Mucosa of gallbladder (tissue), 1 donor: ENCODE data around the gene PRR13. TPM values are rescaled to one million over a fixed set of nuclear protein-coding genes. Genes with fewer than 3 reads are reported as not detected.
"Not testable (repeated sequence)": the region's sequence is repeated elsewhere in the genome, so short reads cannot be mapped to it uniquely, and the experiment has no call there.

Experiments used
- DNase-seq: peaks from one replicate; pipeline ENCODE4 v3.0.0-alpha.2; 2020; ENCODE audit warnings: low spot score
- total RNA-seq: library from RNA; stranded (reverse); gene quantifications from one replicate; pipeline ENCODE4 v1.2.1, GENCODE V29; 2021
- donor health status: DM: no; HTN: no; CAD: no.

The PRR13 gene
- total RNA-seq, 1 donor from 2014 or later: 326 TPM

DNA sequence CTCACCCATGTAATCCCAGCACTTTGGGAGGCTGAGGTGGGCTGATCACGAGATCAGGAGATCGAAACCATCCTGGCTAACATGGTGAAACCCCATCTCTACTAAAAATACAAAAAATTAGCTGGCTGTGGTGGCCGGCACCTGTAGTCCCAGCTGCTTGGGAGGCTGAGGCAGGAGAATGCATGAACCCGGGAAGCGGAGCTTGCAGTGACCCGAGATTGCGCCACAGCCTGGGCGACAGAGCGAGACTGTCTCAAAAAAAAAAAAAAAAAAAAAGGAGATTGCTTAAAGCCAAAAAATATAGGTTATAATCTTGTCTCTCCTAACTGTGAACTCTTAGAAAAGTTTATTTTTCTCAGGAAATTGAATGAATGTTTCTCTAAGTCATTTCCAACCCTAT lies 6.2 kb upstream of the PRR13 start:
- DNase-seq: not testable (repeated sequence)

DNA sequence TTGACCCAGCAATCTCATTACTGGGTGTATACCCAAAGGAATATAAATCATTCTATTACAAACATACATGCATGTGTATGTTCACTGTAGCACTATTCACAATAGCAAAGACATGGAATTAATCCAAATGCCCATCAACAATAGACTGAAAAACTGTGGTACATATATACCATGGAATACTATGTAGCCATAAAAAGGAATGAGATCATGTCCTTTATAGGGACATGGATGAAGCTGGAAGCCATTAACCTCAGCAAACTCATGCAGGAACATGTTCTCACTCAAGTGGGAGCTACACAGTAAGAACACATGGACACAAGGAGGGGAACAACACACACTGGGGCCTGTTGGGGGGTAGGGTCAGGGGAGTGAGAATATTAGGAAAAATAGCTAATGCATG lies 2.0 kb upstream of the PRR13 start:
- DNase-seq: not testable (repeated sequence)

DNA sequence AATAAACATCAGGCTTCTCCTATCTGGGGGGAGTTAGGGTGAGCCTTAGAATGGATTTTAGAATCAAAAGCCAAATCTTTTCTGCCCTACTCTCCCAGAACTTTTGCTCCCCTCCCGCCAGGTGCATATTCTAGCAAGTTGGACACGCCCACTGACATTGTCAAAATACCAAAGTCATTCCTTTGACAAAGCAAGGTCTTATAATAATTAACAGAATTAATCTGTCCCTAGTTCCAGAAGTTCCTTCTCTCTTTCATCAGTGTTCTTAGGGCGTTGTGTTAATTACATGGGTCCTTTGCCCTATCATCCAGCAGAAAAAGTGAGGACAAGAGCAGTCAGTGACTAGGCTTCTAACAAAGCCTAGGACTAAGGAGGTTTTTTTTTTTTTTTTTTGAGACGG lies 2.4 kb downstream of the PRR13 start:
- DNase-seq: peak; percentile 40

DNA sequence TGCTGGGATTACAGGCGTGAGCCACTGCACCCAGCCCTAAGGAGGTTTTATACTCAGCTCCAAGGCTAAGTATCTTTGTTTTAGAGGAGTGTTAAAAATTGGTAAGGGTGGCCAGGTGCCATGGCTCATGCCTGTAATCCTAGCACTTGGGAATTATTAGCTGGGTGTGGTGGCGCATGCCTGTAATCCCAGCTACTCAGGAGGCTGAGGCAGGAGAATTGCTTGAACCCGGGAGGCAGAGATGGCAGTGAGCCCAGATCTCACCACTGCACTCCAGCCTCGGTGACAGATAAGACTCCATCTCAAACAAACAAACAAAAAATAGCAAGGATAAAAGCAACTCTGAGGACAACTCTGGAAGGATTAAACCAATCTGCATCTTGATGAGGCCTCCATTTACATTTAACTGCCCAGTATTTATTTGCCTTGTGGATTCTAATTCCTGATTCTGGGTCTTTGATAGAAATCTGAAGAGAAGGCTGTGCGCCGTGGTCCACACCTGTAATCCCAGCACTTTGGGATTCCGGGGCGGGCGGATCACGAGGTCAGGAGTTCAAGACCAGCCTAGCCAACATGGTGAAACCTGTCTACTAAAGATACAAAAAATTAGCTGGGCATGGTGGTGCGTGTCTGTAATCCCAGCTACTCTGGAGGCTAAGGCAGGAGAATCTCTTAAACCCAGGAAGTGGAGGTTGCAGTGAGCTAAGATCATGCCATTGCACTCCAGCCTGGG lies 3.2 kb downstream of the PRR13 start:
- not testable (repeated sequence) for DNase-seq

DNA sequence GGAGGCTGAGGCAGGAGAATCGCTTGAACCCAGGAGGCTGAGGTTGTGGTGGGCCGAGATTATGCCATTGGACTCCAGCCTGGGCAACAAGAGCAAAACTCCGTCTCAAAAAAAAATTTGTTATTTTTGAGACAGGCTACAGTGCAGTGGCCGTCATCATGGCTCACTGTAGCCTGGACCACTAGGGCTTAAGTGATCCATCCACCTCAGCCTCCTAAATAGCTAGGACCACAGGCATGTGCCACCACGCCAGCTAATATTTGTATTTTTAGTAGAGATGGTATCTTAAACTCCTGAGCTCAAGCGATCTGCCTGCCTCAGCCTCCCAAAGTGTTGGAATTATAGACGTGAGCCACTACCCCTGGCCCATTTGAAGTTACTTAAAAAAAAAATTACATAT lies 9.4 kb downstream of the PRR13 start:
- no peak for DNase-seq

DNA sequence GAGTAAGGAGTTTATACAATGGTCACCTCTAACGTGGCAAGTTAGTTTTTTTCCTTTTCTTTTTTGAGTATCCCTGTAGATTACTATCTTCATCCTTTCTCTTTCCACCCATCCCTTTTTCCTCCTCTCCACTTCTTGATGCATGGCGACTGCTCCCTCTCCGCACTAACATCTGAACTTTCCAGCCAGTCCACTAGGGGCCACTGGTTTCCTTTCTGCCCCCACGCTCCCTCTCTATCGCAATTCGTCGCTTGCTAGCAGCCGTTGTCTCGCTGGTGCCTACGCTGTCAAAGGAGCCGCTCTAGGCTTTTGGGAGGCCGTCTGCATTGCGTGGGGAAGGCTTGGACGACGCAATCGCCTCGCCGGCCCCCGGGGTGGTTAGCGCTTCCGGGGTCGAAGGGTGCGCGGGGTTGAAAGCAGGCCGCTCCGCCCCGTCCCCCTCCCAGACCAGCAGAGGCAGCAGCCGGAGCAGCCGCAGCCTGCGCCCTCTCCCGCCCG lies 10.2 kb downstream of the PRR13 start, which contains the start of gene PCBP2:
PCBP2 (plus strand) TSS at position 442 of the 498 bp plus-strand sequence. CDS start 2,699 bp downstream, outside the sequence.
- DNase-seq: peak; percentile 98

GRCh38 chr12:53452159-53453077 lies 10.9 kb downstream of the PRR13 start:
- peak; percentile 85 for DNase-seq

- DNase-seq: no peak
Measured at GRCh38 chr12:53453953-53454640, 12.6 kb downstream of the PRR13 start.

DNA sequence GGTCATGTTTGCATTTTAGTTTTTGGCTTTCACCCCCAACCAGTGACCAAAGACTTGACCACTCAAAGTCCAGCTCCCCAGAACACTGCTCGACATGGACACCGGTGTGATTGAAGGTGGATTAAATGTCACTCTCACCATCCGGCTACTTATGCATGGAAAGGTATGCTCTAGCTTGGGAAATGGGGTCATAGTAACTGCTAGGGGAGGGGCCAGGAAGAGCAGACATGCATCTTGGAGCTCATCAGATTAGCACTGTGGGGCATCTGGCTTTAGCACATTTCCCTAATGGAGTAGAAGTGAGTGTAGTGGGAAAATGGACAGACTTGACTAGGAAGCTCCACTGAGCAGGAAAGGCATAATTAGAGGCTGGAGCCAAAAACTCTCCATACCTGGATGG lies 13.2 kb downstream of the PRR13 start:
- no peak for DNase-seq

GRCh38 chr12:53456654-53457366 lies 15.3 kb downstream of the PRR13 start:
- DNase-seq: no peak

DNA sequence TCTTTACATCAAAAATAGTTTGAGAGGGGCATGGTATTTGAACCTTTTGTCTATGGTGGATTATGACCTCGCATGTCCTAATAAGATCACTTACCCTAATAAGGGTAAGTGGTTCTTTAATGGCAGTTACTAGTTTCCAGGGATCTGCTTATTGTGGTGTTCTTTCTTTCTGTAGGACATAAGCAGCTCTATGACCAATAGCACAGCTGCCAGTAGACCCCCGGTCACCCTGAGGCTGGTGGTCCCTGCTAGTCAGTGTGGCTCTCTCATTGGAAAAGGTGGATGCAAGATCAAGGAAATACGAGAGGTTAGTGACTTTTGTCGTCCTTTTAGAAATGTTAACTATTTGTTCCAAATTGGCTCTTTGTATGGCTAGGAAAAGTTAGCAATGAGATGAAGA lies 17.6 kb downstream of the PRR13 start:
- no peak for DNase-seq

GRCh38 chr12:53461059-53461458 lies 19.5 kb downstream of the PRR13 start:
- no peak for DNase-seq

- DNase-seq: no peak
Measured at GRCh38 chr12:53461591-53461990, 20.1 kb downstream of the PRR13 start.

DNA sequence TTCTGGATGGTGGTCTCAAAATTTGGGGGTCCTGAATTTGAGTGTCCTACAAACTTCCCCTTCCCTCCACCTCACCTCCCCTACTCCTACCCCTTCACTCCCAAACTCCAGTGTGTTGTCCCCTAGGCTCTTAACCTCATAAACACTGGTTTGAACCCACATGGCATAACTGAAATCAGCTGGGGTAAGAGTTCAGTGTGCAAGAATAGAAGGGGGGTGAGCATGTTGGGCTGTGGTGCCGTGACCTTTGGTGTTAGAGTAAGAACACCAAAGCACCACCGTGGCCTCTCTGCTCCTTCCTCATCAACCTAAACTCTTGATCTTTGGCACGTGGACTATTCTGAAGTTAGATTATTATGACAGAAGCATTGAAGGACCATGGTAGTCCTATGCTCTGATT lies 21.4 kb downstream of the PRR13 start:
- DNase-seq: no peak

- no peak for DNase-seq
Measured at GRCh38 chr12:53463802-53464560, 22.4 kb downstream of the PRR13 start.

DNA sequence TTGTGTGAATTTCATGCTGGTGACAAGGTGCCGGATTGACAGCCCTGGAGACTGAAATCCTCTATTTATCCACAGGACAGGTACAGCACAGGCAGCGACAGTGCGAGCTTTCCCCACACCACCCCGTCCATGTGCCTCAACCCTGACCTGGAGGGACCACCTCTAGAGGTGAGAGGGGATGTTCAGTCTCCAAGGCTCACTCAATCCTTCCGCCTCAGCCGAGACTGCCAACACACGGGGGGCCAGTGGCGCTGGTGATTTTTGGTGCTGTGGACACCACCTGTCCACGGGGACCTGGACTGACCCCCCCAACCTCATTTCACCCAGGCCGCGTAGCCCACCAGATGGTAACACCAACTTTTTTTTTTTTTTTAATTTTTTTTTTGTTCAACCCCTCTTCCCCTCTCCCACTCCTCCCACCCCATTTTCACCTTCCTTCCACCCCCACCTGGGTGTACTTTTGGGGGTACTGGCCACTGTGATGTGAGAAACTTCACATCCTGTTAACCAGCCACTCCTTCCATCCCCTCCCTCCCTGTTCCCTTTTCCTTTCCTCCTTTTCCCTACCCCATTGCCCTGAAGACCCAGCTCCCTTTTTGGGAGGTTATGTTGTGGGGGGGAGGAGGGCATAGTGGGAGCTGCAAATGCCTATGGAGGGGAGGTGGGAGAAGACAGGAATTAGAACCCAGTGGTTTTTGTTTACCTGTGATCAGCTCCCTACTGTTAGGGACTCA lies 23.3 kb downstream of the PRR13 start:
- DNase-seq: no peak

DNA sequence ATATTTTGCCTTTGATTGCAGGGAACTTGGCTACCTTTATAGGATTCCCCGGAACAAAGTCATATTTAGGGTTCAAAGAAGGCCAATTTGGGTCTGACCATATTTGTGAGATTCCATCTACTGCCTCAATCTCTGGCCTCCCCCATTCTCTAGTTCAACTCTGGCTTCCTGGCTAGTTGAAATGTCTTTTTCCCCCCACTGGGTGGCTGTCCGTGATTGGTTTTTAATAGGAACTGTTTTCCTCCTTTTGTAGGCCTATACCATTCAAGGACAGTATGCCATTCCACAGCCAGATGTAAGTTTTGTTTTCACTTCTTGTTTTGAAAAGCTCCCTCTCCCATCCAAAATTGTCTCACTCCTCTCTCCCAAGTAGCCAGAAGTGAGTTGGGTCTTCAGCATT lies 24.1 kb downstream of the PRR13 start:
- DNase-seq: no peak

DNA sequence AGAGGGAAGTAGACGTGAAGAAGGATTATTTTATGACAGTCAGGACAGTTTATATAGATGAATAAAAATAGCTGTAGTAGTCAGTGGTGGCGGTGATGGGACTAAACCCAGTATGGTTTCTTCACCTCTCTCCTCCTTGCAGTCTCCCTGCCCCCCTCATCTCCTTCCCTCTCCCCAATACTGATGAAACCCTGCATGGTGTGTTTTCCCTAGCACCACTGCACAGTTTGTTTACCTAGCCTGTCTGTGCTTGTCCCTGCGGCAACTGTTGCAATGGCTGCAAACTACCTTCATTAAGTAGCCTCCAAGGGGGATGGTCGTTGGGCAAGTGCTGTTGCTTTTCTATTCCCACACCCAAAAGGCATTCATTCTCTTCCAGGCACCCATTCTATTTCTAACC lies 25.1 kb downstream of the PRR13 start:
- no peak for DNase-seq

DNA sequence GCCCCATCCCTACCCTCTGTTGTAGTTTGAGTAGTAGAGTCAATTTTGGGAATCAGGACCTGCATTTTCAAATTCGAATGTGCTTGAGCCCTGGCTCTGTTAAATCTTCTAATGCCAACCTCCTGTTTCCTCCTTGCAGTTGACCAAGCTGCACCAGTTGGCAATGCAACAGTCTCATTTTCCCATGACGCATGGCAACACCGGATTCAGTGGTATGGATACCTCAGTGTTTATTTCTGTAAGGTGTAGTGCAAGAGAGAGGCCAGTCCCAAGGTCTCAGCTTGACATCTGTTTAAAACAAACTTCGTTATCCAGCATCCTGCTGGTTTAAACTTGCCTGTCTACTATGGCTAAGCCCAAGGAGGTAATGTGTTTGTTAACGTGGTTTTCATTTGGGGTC lies 25.5 kb downstream of the PRR13 start:
- DNase-seq: no peak

DNA sequence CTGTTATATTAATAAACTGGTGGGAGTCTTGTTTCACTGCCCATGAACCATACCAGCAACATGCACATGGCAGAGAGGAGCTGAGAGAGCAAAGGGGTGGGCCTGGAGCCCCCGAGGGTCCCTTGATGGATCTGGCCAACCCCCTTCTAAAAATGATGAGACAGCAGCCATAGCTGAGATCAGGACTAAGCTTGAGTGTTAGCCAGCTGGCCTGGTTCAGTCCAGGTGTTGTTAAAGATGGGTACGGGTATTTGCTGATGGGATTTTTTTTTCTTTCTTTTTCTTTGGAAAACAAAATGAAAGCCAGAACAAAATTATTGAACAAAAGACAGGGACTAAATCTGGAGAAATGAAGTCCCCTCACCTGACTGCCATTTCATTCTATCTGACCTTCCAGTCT lies 26.3 kb downstream of the PRR13 start:
- no peak for DNase-seq
